Measurements from ENCODE around the gene FRMD4A. TPM values are rescaled to one million over a fixed set of nuclear protein-coding genes. Genes with fewer than 3 reads are reported as not detected.

The FRMD4A gene
- total RNA-seq, 5 donors from 2014 or later (not counting 1 experiment from before 2014, with no cell fraction given), result 1.3 to 1.8 (median 1.4) TPM

- Mint-ChIP-seq H3K4me3 (no peak overlapping the region), H3K4me1 (peaks cover 16 to 27% (median 21%) of the 10 kb centered on the region in 3 donors)
- POLR2A ChIA-PET, result no interaction called here
Observed at GRCh38 chr10:13989616-13990015, 341.1 kb downstream of the FRMD4A start.

DNA sequence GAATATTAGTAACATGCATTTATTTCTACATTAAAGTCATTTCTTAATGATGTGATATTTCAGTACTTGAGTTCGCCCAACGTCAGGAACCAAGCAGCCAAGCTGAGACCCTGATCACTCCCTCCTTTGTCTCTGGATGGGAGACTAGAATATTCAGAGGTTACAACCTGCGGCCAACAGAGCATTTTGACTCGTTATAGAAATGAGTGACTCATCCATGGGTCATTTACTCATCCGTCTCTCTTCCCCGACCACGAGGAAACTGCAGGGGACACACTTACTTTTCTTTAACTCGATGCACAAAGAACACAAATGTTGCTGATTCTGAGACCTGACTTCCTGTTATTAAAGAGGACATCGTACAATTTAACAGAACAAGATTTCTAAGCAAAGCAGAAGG lies 343.3 kb downstream of the FRMD4A start:
- Mint-ChIP-seq H3K4me1 (peaks cover 12 to 15% (median 14%) of the 10 kb centered on the region in 3 donors), H3K4me3 (no peak overlapping the region), H3K27me3 (no peaks in the 10 kb centered on the region), H3K27ac (peak overlapping the region; percentile 11 to 18), H3K36me3 (no peaks in the 10 kb centered on the region), H3K9me3 (no peaks in the 10 kb centered on the region)
- Histone ChIP-seq H3K36me3 (ENCODE audit: control insufficient read depth in 2 of 2, extremely low read depth in 1 of 2, insufficient read depth in 1 of 2, low read length in 1 of 2) (no peaks in the 10 kb centered on the region), H3K4me1 (ENCODE audit: control insufficient read depth in 1 of 2, extremely low read depth in 1 of 2, insufficient read depth in 2 of 2, low read length in 2 of 2) (no peaks in the 10 kb centered on the region), H3K27ac (ENCODE audit: low read length) (no peak overlapping the region), H3K27me3 (replicated peaks in 1 of 2; ENCODE audit: control insufficient read depth in 2 of 2, extremely low read depth in 1 of 2, insufficient read depth in 2 of 2, low read length in 1 of 2) (no peaks in the 10 kb centered on the region), H3K4me3 (ENCODE audit: control insufficient read depth in 1 of 2, extremely low read depth in 1 of 2, low read length in 1 of 2) (no peak overlapping the region), H3K9me3 (no peaks in the 10 kb centered on the region)
- POLR2A ChIA-PET, result no interaction called here
- ATAC-seq (replicated peaks in 1 of 4) (no peak), DNase-seq (no peak)
- CTCF ChIA-PET, result interaction anchor here in 1 of 2 donors (0.5 kb wide), 1 partner anchor 556 kb away, joined by 5 read pairs; no protein-coding TSS in a partner anchor
- WGBS (ENCODE audit: insufficient coverage), result 30% methylated on average over 7 of the region's 9 CpGs

More at GRCh38 chr10:13989616-13990015, 341.1 kb downstream of the FRMD4A start:
- no peaks in the 10 kb centered on the region for H3K36me3 Mint-ChIP-seq
- no peaks in the 10 kb centered on the region for H3K9me3 ChIP-seq
- DNase-seq (no peak), ATAC-seq (replicated peaks in 1 of 4) (no peak)
- H3K4me3 ChIP-seq (ENCODE audit: control insufficient read depth in 1 of 2, extremely low read depth in 1 of 2, low read length in 1 of 2), result no peak overlapping the region
- no peaks in the 10 kb centered on the region for H3K27me3 Mint-ChIP-seq
- no peak overlapping the region for H3K27ac ChIP-seq (ENCODE audit: low read length)
- CTCF ChIA-PET, result no interaction called here
- H3K4me1 ChIP-seq (ENCODE audit: control insufficient read depth in 1 of 2, extremely low read depth in 1 of 2, insufficient read depth in 2 of 2, low read length in 2 of 2), result peaks cover 4% of the 10 kb centered on the region in 2 experiments
- WGBS (ENCODE audit: insufficient coverage), result no CpG with 5 or more reads among the region's 2 CpGs
- H3K27me3 ChIP-seq (replicated peaks in 1 of 2; ENCODE audit: control insufficient read depth in 2 of 2, extremely low read depth in 1 of 2, insufficient read depth in 2 of 2, low read length in 1 of 2), result no peaks in the 10 kb centered on the region
- H3K27ac Mint-ChIP-seq, result no peak overlapping the region
- H3K9me3 Mint-ChIP-seq, result no peaks in the 10 kb centered on the region
- H3K36me3 ChIP-seq (ENCODE audit: control insufficient read depth in 2 of 2, extremely low read depth in 1 of 2, insufficient read depth in 1 of 2, low read length in 1 of 2), result no peaks in the 10 kb centered on the region

DNA sequence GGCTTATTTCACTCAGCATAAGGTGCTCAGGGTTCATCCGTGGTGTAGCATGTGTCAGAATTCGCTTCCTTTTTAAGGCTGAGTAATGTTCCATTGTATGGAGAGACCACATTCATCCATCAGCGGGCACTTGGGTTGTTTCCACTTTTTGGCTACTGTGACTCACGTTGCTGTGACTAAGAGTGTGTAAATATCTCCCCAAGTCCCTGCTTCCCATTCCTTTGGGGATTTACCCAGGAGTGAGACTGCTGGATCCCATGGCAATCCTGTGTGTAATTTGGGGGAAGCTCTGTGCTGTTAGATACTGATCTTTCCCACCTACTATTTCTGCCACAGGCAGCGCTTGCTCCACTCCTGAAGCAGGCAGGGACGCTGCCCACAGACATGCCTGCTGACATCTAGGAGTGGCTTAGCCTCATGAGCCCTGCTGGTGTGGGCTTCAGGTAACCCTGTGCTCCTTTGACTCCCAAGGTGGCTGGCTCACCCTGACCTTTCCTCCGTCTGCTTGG lies 346.0 kb downstream of the FRMD4A start:
- ChIA-PET CTCF (no interaction called here), POLR2A (no interaction called here)
- Histone ChIP-seq H3K4me3 (ENCODE audit: control insufficient read depth in 1 of 2, extremely low read depth in 1 of 2, low read length in 1 of 2) (no peak overlapping the region), H3K27ac (ENCODE audit: low read length) (no peak overlapping the region), H3K27me3 (replicated peaks in 1 of 2; ENCODE audit: control insufficient read depth in 2 of 2, extremely low read depth in 1 of 2, insufficient read depth in 2 of 2, low read length in 1 of 2) (no peaks in the 10 kb centered on the region), H3K36me3 (ENCODE audit: control insufficient read depth in 2 of 2, extremely low read depth in 1 of 2, insufficient read depth in 1 of 2, low read length in 1 of 2) (no peaks in the 10 kb centered on the region), H3K4me1 (ENCODE audit: control insufficient read depth in 1 of 2, extremely low read depth in 1 of 2, insufficient read depth in 2 of 2, low read length in 2 of 2) (no peaks in the 10 kb centered on the region), H3K9me3 (no peaks in the 10 kb centered on the region)
- Mint-ChIP-seq H3K27me3 (no peaks in the 10 kb centered on the region), H3K27ac (no peak overlapping the region), H3K4me3 (no peak overlapping the region), H3K9me3 (no peaks in the 10 kb centered on the region), H3K4me1 (peaks cover 12 to 15% (median 14%) of the 10 kb centered on the region in 3 donors), H3K36me3 (no peaks in the 10 kb centered on the region)
- no peak for DNase-seq
- ATAC-seq (replicated peaks in 1 of 4), result no peak
- 87% methylated on average over 6 of the region's 7 CpGs for WGBS (ENCODE audit: insufficient coverage)

DNA sequence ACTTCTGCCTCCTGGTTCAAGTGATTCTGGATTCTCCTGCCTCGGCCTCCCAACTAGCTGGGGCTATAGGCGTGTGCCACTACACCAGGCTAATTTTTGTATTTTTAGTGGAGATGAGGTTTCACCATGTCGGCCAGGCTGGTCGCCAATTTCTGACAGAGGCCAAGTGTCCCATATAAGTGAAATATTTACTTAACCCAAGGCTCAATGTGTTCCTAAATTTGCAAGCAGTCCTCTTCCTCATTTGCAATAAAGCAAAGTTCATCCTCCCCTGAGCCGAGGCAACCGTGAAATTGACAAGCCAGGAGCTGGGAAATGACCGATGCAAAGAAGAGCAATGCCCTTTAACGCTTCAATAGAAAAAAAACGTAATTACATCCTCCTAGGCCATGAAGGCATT lies 347.7 kb downstream of the FRMD4A start:
- Mint-ChIP-seq H3K4me1 (peaks cover 8 to 11% (median 9%) of the 10 kb centered on the region in 3 donors), H3K27ac (no peak overlapping the region), H3K4me3 (no peak overlapping the region), H3K36me3 (no peaks in the 10 kb centered on the region), H3K9me3 (no peaks in the 10 kb centered on the region), H3K27me3 (no peaks in the 10 kb centered on the region)
- Histone ChIP-seq H3K27ac (ENCODE audit: low read length) (no peak overlapping the region), H3K4me3 (ENCODE audit: control insufficient read depth in 1 of 2, extremely low read depth in 1 of 2, low read length in 1 of 2) (no peak overlapping the region), H3K9me3 (no peaks in the 10 kb centered on the region), H3K36me3 (ENCODE audit: control insufficient read depth in 2 of 2, extremely low read depth in 1 of 2, insufficient read depth in 1 of 2, low read length in 1 of 2) (no peaks in the 10 kb centered on the region), H3K27me3 (replicated peaks in 1 of 2; ENCODE audit: control insufficient read depth in 2 of 2, extremely low read depth in 1 of 2, insufficient read depth in 2 of 2, low read length in 1 of 2) (no peaks in the 10 kb centered on the region), H3K4me1 (ENCODE audit: control insufficient read depth in 1 of 2, extremely low read depth in 1 of 2, insufficient read depth in 2 of 2, low read length in 2 of 2) (no peaks in the 10 kb centered on the region)
- POLR2A ChIA-PET, result no interaction called here
- 94% methylated on average over 4 of the region's 9 CpGs for WGBS (ENCODE audit: insufficient coverage)
- CTCF ChIA-PET, result no interaction called here
- ATAC-seq (replicated peaks in 1 of 4) (no peak), DNase-seq (no peak)

DNA sequence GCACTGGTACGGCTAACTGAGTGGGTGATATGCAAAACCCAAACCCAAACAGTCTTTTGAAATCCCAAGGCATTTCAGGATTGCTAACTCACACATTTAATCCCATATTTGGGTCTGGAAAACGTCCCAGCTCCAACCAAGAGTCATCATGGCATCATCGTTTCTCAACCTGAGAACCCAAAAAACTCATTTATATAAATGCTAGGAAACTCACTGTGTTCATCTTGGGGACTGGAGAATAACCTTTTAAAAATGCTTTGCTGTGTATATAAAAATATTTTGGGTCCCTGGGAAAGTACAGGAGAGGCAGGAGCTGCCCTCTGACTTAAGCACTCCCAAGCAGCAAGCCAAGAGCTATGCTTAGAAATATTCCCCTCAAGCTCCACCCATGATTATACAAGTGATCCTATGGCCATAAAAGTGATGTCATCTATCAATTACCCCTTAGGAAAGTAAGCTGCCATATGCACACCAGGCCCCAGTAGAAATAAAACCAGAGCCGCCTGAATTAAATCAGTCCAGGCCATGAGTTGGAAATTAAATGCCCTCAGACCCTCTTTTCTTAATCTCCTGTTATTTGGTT lies 352.1 kb downstream of the FRMD4A start:
- no peaks in the 10 kb centered on the region for H3K36me3 ChIP-seq (ENCODE audit: control insufficient read depth in 2 of 2, extremely low read depth in 1 of 2, insufficient read depth in 1 of 2, low read length in 1 of 2)
- Mint-ChIP-seq H3K4me1 (no peaks in the 10 kb centered on the region), H3K27ac (no peak overlapping the region), H3K36me3 (no peaks in the 10 kb centered on the region), H3K4me3 (no peak overlapping the region), H3K9me3 (no peaks in the 10 kb centered on the region), H3K27me3 (no peaks in the 10 kb centered on the region)
- CTCF ChIA-PET, result no interaction called here
- no peaks in the 10 kb centered on the region for H3K4me1 ChIP-seq (ENCODE audit: control insufficient read depth in 1 of 2, extremely low read depth in 1 of 2, insufficient read depth in 2 of 2, low read length in 2 of 2)
- DNase-seq (no peak), ATAC-seq (replicated peaks in 1 of 4) (no peak)
- H3K27ac ChIP-seq (ENCODE audit: low read length), result no peak overlapping the region
- H3K4me3 ChIP-seq (ENCODE audit: control insufficient read depth in 1 of 2, extremely low read depth in 1 of 2, low read length in 1 of 2), result no peak overlapping the region
- POLR2A ChIA-PET, result no interaction called here
- H3K27me3 ChIP-seq (replicated peaks in 1 of 2; ENCODE audit: control insufficient read depth in 2 of 2, extremely low read depth in 1 of 2, insufficient read depth in 2 of 2, low read length in 1 of 2), result no peaks in the 10 kb centered on the region
- H3K9me3 ChIP-seq, result no peaks in the 10 kb centered on the region
- no CpG with 5 or more reads among the region's 4 CpGs for WGBS (ENCODE audit: insufficient coverage)

DNA sequence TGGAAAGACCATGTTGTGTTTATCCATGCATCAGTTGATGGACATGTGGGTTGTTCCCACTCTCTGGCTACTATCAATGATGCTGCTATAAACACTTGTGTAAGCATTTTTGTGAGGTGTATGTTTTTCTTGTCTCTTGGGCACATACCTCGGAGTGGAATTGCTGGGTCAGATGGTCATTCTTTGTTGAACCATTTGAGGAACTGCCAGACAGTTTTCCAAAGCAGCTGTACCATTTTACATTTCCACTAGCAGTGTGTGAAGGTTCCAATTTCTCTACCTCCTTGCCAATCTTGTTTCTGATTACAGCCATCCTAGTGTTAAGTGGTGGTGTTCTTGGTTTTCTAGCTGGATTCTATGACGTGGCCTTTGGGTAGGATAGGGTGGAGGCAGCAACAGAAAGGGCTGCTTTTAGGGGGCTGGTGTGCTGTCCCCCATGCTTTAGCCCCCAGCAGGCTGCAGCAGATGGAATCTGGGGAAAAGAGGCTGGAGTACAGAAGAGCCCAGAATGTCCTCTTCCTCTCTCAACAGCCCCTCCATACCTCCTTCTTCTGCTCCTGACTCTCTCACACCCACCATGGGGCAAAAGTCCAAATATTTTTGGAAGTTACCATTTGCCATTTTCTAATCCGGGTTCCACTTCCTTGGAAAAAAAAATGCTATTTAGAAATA lies 352.7 kb downstream of the FRMD4A start:
- Histone ChIP-seq H3K4me1 (ENCODE audit: control insufficient read depth in 1 of 2, extremely low read depth in 1 of 2, insufficient read depth in 2 of 2, low read length in 2 of 2) (no peaks in the 10 kb centered on the region), H3K36me3 (ENCODE audit: control insufficient read depth in 2 of 2, extremely low read depth in 1 of 2, insufficient read depth in 1 of 2, low read length in 1 of 2) (no peaks in the 10 kb centered on the region), H3K4me3 (ENCODE audit: control insufficient read depth in 1 of 2, extremely low read depth in 1 of 2, low read length in 1 of 2) (no peak overlapping the region), H3K27ac (ENCODE audit: low read length) (no peak overlapping the region), H3K9me3 (no peaks in the 10 kb centered on the region), H3K27me3 (replicated peaks in 1 of 2; ENCODE audit: control insufficient read depth in 2 of 2, extremely low read depth in 1 of 2, insufficient read depth in 2 of 2, low read length in 1 of 2) (no peaks in the 10 kb centered on the region)
- CTCF ChIA-PET, result no interaction called here
- POLR2A ChIA-PET, result no interaction called here
- DNase-seq (no peak), ATAC-seq (replicated peaks in 1 of 4) (no peak)
- H3K27ac Mint-ChIP-seq, result no peak overlapping the region
- no peaks in the 10 kb centered on the region for H3K27me3 Mint-ChIP-seq
- H3K4me1 Mint-ChIP-seq, result no peaks in the 10 kb centered on the region
- H3K4me3 Mint-ChIP-seq, result no peak overlapping the region
- H3K36me3 Mint-ChIP-seq, result no peaks in the 10 kb centered on the region
- WGBS (ENCODE audit: insufficient coverage), result 67% methylated on average over 1 of the region's 3 CpGs
- no peaks in the 10 kb centered on the region for H3K9me3 Mint-ChIP-seq
